H1 (cell line): ENCODE data around the gene SEMA4D. TPM values are rescaled to one million over a fixed set of nuclear protein-coding genes. Genes with fewer than 3 reads are reported as not detected.

Experiments
- CTCF ChIA-PET: fragments of 300-600 bp; sonication (Branson Sonifier 250); formaldehyde crosslinking; loops from one replicate; lab custom pipeline; 2021; ENCODE audit not compliant: partially characterized antibody; lab: Charles Lee
- POLR2A ChIA-PET: fragments of 300-600 bp; sonication (Branson Sonifier 250); formaldehyde crosslinking; loops from one replicate; lab custom pipeline; 2021; ENCODE audit warnings: inconsistent platforms; ENCODE audit not compliant: partially characterized antibody; lab: Charles Lee
- DNase-seq, 2 experiments: peaks; one replicate each; pipeline versions ENCODE4 v3.0.0 to v3.0.0-alpha.2; 2010 to 2022; ENCODE audit warnings: low spot score in 2 of 2, low read depth in 1 of 2, mixed read lengths in 1 of 2
- FAIRE-seq: peaks from 2 replicates; lab custom pipeline; 2011; peaks lifted over from hg19 to GRCh38; lab: Jason Lieb, UNC
- H2AFZ ChIP-seq: 2 replicates; pipeline ENCODE4 v1.8.1; 2012; ENCODE audit warnings: low read length, inconsistent platforms
- H2AK5ac ChIP-seq: 2 replicates; pipeline ENCODE4 v1.6.1; 2013; ENCODE audit warnings: low read depth, low read length
- H2BK120ac ChIP-seq: replicated peaks from 2 replicates; pipeline ENCODE3; 2013; ENCODE audit warnings: low read depth, low read length, inconsistent platforms
- H2BK12ac ChIP-seq: 2 replicates; pipeline ENCODE4 v1.6.1; 2013; ENCODE audit warnings: low read depth, low read length
- H2BK15ac ChIP-seq: 2 replicates; pipeline ENCODE4 v1.6.1; 2013; ENCODE audit warnings: low read length
- H2BK20ac ChIP-seq: 2 replicates; pipeline ENCODE4 v1.6.1; 2013; ENCODE audit warnings: low read length
- H2BK5ac ChIP-seq: 2 replicates; pipeline ENCODE4 v1.6.1; 2013; ENCODE audit warnings: low read depth, low read length
- H3K14ac ChIP-seq: 2 replicates; pipeline ENCODE4 v1.6.1; 2013; ENCODE audit warnings: inconsistent platforms; ENCODE audit not compliant: insufficient read length
- H3K18ac ChIP-seq: 2 replicates; pipeline ENCODE4 v1.6.1; 2013; ENCODE audit warnings: low read length; ENCODE audit errors: extremely low read depth
- H3K23ac ChIP-seq: 2 replicates; pipeline ENCODE4 v1.6.1; 2013; ENCODE audit warnings: inconsistent platforms; ENCODE audit not compliant: insufficient read length
- H3K23me2 ChIP-seq: 2 replicates; pipeline ENCODE4 v1.6.1; 2013; ENCODE audit warnings: low read depth, low read length
- H3K27ac ChIP-seq: 2 replicates; pipeline ENCODE4 v1.6.1; 2011; ENCODE audit warnings: low read depth, low read length, inconsistent platforms
- H3K27me3 ChIP-seq, 4 experiments: replicated peaks in 1 of 4; 1 replicate in 1 of 4; 2 replicates in 3 of 4; pipeline versions ENCODE4 v1.6.1 to v1.8.1; 2011 to 2013; ENCODE audit warnings: low read length in 3 of 4, mild to moderate bottlenecking in 3 of 4, inconsistent platforms in 2 of 4, mixed read lengths in 2 of 4, moderate library complexity in 1 of 4; ENCODE audit not compliant: control insufficient read depth in 3 of 4, insufficient read depth in 3 of 4; ENCODE audit errors: extremely low read depth in 1 of 4
- H3K36me3 ChIP-seq, 4 experiments: 2 replicates each; pipeline versions ENCODE4 v1.6.1 to v1.8.1; 2011 to 2013; ENCODE audit warnings: mild to moderate bottlenecking in 4 of 4, low read length in 3 of 4, moderate library complexity in 2 of 4, control low read depth in 1 of 4, inconsistent platforms in 1 of 4; ENCODE audit not compliant: insufficient read depth in 4 of 4, control insufficient read depth in 2 of 4
- H3K4ac ChIP-seq: replicated peaks from 2 replicates; pipeline ENCODE3; 2013; ENCODE audit warnings: low read length, low read depth, mixed read lengths, inconsistent platforms; ENCODE audit not compliant: insufficient read length
- H3K4me1 ChIP-seq, 4 experiments: replicated peaks in 1 of 4; 1 replicate in 1 of 4; 2 replicates in 3 of 4; pipeline versions ENCODE4 v1.6.1 to v1.8.1; 2011 to 2013; ENCODE audit warnings: low read length in 3 of 4, inconsistent platforms in 2 of 4, mixed read lengths in 1 of 4; ENCODE audit not compliant: insufficient read depth in 4 of 4, control insufficient read depth in 3 of 4
- H3K4me2 ChIP-seq, 2 experiments: 2 replicates each; pipeline versions ENCODE4 v1.6.1 to v1.8.1; 2011 to 2013; ENCODE audit warnings: low read depth in 2 of 2, low read length in 2 of 2, control low read depth in 1 of 2, inconsistent platforms in 1 of 2, mild to moderate bottlenecking in 1 of 2; ENCODE audit not compliant: insufficient read depth in 1 of 2
- H3K4me3 ChIP-seq, 4 experiments: fragments of 200-600, 300-600 bp in 1 of 4; sonication (generic), shearing (Covaris generic), sonication (Bioruptor Twin) in 1 of 4; 2 replicates each; pipeline versions ENCODE4 v1.5.1 to v1.8.1; 2011 to 2016; ENCODE audit warnings: low read length in 4 of 4, low read depth in 3 of 4, control low read depth in 2 of 4, inconsistent platforms in 2 of 4, mild to moderate bottlenecking in 2 of 4, mixed read lengths in 1 of 4, moderate library complexity in 1 of 4; ENCODE audit not compliant: insufficient read depth in 2 of 4; ENCODE audit errors: extremely low read depth in 1 of 4
- H3K56ac ChIP-seq: replicated peaks from 2 replicates; pipeline ENCODE3; 2013; ENCODE audit warnings: low read depth, mild to moderate bottlenecking, mixed read lengths, low read length, inconsistent platforms; ENCODE audit not compliant: insufficient read length
- H3K79me1 ChIP-seq: 2 replicates; pipeline ENCODE4 v1.6.1; 2013; ENCODE audit warnings: low read depth, low read length, control low read depth
- H3K79me2 ChIP-seq, 2 experiments: 2 replicates each; pipeline versions ENCODE4 v1.6.1 to v1.8.1; 2012 to 2013; ENCODE audit warnings: low read length in 2 of 2, mild to moderate bottlenecking in 2 of 2, inconsistent platforms in 1 of 2; ENCODE audit not compliant: insufficient read depth in 2 of 2, control insufficient read depth in 1 of 2
- H3K9ac ChIP-seq, 4 experiments: replicated peaks in 1 of 4; 1 replicate in 1 of 4; 2 replicates in 3 of 4; pipeline versions ENCODE4 v1.6.1 to v1.8.1; 2011 to 2013; ENCODE audit warnings: low read depth in 3 of 4, low read length in 3 of 4, control low read depth in 2 of 4, mild to moderate bottlenecking in 2 of 4, moderate library complexity in 2 of 4, inconsistent platforms in 1 of 4; ENCODE audit errors: extremely low read depth in 1 of 4
- H3K9me3 ChIP-seq, 2 experiments: 2 replicates each; pipeline versions ENCODE4 v1.6.1 to v1.8.1; 2012 to 2013; ENCODE audit warnings: mild to moderate bottlenecking in 2 of 2, moderate library complexity in 2 of 2, control low read depth in 1 of 2, inconsistent platforms in 1 of 2, low read depth in 1 of 2, low read length in 1 of 2, mixed read lengths in 1 of 2; ENCODE audit not compliant: insufficient read depth in 2 of 2
- H4K20me1 ChIP-seq, 2 experiments: replicated peaks in 1 of 2; 2 replicates each; pipeline versions ENCODE3 to v1.8.1; 2011 to 2013; ENCODE audit warnings: inconsistent platforms in 2 of 2, low read length in 2 of 2, mild to moderate bottlenecking in 1 of 2; ENCODE audit not compliant: insufficient read depth in 2 of 2, control insufficient read depth in 1 of 2
- H4K5ac ChIP-seq: 2 replicates; pipeline ENCODE4 v1.6.1; 2013; ENCODE audit warnings: low read length, low read depth, mixed read lengths, inconsistent platforms; ENCODE audit not compliant: insufficient read length
- H4K8ac ChIP-seq: 2 replicates; pipeline ENCODE4 v1.8.0; 2013; ENCODE audit warnings: mild to moderate bottlenecking, moderate library complexity, low read length, inconsistent platforms; ENCODE audit not compliant: insufficient read depth; ENCODE audit errors: extremely low read depth
- H4K91ac ChIP-seq: replicated peaks from 2 replicates; pipeline ENCODE3; 2013; ENCODE audit warnings: low read length, mixed read lengths, inconsistent platforms; ENCODE audit not compliant: insufficient read length
- ASH2L ChIP-seq: fragments of 200-600, 300-600 bp; sonication (generic); IDR thresholded peaks from one replicate; pipeline ENCODE4 v1.7.1; 2017; ENCODE audit warnings: low read length
- ATF3 ChIP-seq: IDR thresholded peaks from 2 replicates; pipeline ENCODE4 v1.6.1; 2011; ENCODE audit warnings: low read depth, mild to moderate bottlenecking, low read length; ENCODE audit not compliant: insufficient read depth
- CREB1 ChIP-seq: IDR thresholded peaks from 2 replicates; pipeline ENCODE4 v1.6.1; 2012; ENCODE audit warnings: inconsistent platforms
- GABPA ChIP-seq: IDR thresholded peaks from 2 replicates; pipeline ENCODE4 v1.6.1; 2011; ENCODE audit warnings: mild to moderate bottlenecking, low read length, moderate library complexity, borderline replicate concordance; ENCODE audit not compliant: insufficient read depth
- POU5F1 ChIP-seq: IDR thresholded peaks from 2 replicates; pipeline ENCODE4 v1.6.1; 2011; ENCODE audit warnings: low read depth, mild to moderate bottlenecking, low read length, moderate library complexity
- SAP30 ChIP-seq: fragments of 300-600 bp; sonication (generic); IDR thresholded peaks from 2 replicates; pipeline ENCODE4 v1.7.1; 2012; ENCODE audit warnings: low read length, moderate library complexity, mild to moderate bottlenecking, inconsistent platforms; ENCODE audit not compliant: insufficient read depth, insufficient replicate concordance
- SRF ChIP-seq: IDR thresholded peaks from 2 replicates; pipeline ENCODE4 v1.6.1; 2011; ENCODE audit warnings: mild to moderate bottlenecking, low read depth, low read length, moderate library complexity
- TCF12 ChIP-seq: IDR thresholded peaks from 2 replicates; pipeline ENCODE4 v1.6.1; 2011; ENCODE audit warnings: low read depth, mild to moderate bottlenecking, low read length
- WGBS, 2 experiments: shearing (Covaris generic) in 1 of 2; methylation state at CpG; one replicate each; pipeline versions ENCODE4 v1.1.6 to v1.1.7; 2013 to 2015; ENCODE audit warnings: low lambda C conversion rate in 2 of 2, mixed read lengths in 2 of 2, inconsistent platforms in 1 of 2, low coverage in 1 of 2, missing lambda C conversion rate in 1 of 2; ENCODE audit not compliant: insufficient replicate concordance in 2 of 2, insufficient coverage in 1 of 2, insufficient read length in 1 of 2; ENCODE audit errors: extremely low coverage in 1 of 2, missing lambda C conversion rate in 1 of 2; 5-methylcytosine and 5-hydroxymethylcytosine counted together
- polyA plus RNA-seq, 7 experiments: library from polyadenylated mRNA; depleted of rRNA in 3 of 7; stranded (reverse) in 5 of 7; unstranded in 2 of 7; fragments of >200 nt in 5 of 7; fragments of 200-250 nt in 2 of 7; gene quantifications; 1 replicate in 5 of 7; 2 replicates in 1 of 7; 4 replicates in 1 of 7; pipeline versions ENCODE4 v1.2.1 to v1.2.3, GENCODE V29; 2011 to 2013; ENCODE audit warnings: missing spikeins in 2 of 7, mixed read lengths in 2 of 7
- total RNA-seq: library from RNA; stranded (reverse); fragmentation: NEBNext Ultra II Directional; extraction: Animal tissue kit (Norgen Biotek cat#: 25700); gene quantifications from 2 replicates; pipeline ENCODE4 v1.2.1, GENCODE V29; 2021

The SEMA4D gene
- total and polyA plus RNA-seq, 2 of the 8 experiments (the other 6 are each of a cell fraction or from before 2014, with no cell fraction given), result 21.0 to 70.4 TPM

DNA sequence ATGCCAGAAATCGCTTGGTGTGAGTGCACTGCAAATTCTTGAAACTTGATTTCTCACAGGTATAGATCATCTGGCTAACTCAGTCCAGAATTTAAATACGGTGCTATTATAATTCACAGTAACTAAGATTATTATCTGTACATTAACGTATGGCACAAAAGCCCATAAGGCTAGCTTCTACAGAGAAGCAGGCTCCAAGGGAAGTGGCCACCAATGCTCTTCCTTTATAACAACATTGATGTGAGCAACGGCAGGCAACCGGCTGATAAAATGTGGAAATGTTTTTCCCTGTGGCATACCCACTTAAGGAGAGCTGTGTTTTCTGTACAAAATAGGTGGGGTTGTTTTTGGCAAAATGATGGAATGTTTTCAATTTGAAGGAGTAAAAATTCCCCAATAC lies 35.7 kb downstream of the SEMA4D start:
- H2AFZ ChIP-seq, result no peak overlapping the region
- H3K18ac ChIP-seq, result no peak overlapping the region
- peaks cover 0 to 6% (median 0%) of the 10 kb centered on the region in 4 experiments; a peak in 1 of 8 replicates for H3K36me3 ChIP-seq
- no peak overlapping the region for H4K8ac ChIP-seq
- H3K79me1 ChIP-seq, result peaks cover 52% of the 10 kb centered on the region
- POLR2A ChIA-PET, result interaction anchor here (0.8 to 2.9 kb wide), 5 partner anchors 10 to 34 kb away, joined by 3 to 10 read pairs (median 3); no protein-coding TSS in a partner anchor
- FAIRE-seq (no peak), DNase-seq (no peak)
- no peak for TF ChIP-seq TCF12
- TF ChIP-seq SRF, result no peak
- no peak for TF ChIP-seq GABPA
- TF ChIP-seq ASH2L, result no peak
- TF ChIP-seq CREB1, result no peak
- no peak for TF ChIP-seq ATF3
- no peak for TF ChIP-seq SAP30
- TF ChIP-seq POU5F1, result no peak
- H3K4ac ChIP-seq, result no peak overlapping the region
- no peak overlapping the region for H4K5ac ChIP-seq
- H3K23me2 ChIP-seq, result no peaks in the 10 kb centered on the region; the same call in 1 of the 2 replicates
- no peak overlapping the region for H3K9ac ChIP-seq
- CTCF ChIA-PET, result interaction anchor here (0.6 to 5.2 kb wide), 6 partner anchors 32 to 102 kb away, joined by 3 to 28 read pairs (median 4); no protein-coding TSS in a partner anchor
- H3K4me2 ChIP-seq, result no peak overlapping the region
- H4K91ac ChIP-seq, result no peak overlapping the region
- no peak overlapping the region for H3K27ac ChIP-seq
- 76% methylated on average over 5 of the region's 5 CpGs; no CpG with 5 or more reads in 1 of the 2 experiments for WGBS, 2 experiments
- H4K20me1 ChIP-seq, result peaks cover 9 to 23% of the 10 kb centered on the region in 2 experiments
- no peak overlapping the region for H3K23ac ChIP-seq
- no peak overlapping the region for H2AK5ac ChIP-seq
- peaks cover 12 to 91% of the 10 kb centered on the region in 2 experiments for H3K79me2 ChIP-seq
- no peak overlapping the region for H2BK5ac ChIP-seq
- H3K4me1 ChIP-seq, result peaks cover 18 to 42% (median 27%) of the 10 kb centered on the region in 4 experiments
- H3K4me3 ChIP-seq, result no peak overlapping the region
- no peak overlapping the region for H3K56ac ChIP-seq
- H3K9me3 ChIP-seq, result no peaks in the 10 kb centered on the region
- no peak overlapping the region for H3K14ac ChIP-seq
- no peak overlapping the region for H2BK120ac ChIP-seq
- no peaks in the 10 kb centered on the region for H3K27me3 ChIP-seq
- no peak overlapping the region for H2BK12ac ChIP-seq
- no peak overlapping the region for H2BK20ac ChIP-seq
- no peak overlapping the region for H2BK15ac ChIP-seq
